HepG2 (cell line): ENCODE measurements around the gene KAZALD1. TPM values are rescaled to one million over a fixed set of nuclear protein-coding genes. Genes with fewer than 3 reads are reported as not detected.

ENCODE experiments used
- AGO1 ChIP-seq: fragments of 200-400 bp; formaldehyde crosslinking; IDR thresholded peaks from 2 replicates; pipeline ENCODE4 v1.6.1; 2017; ENCODE audit warnings: mild to moderate bottlenecking, low read depth, low read length, moderate library complexity; ENCODE audit not compliant: poor library complexity, severe bottlenecking
- CHD2 ChIP-seq: IDR thresholded peaks from 2 replicates; pipeline ENCODE4 v1.6.1; 2011; ENCODE audit warnings: low read depth, low read length, improper control_type of control experiment
- E2F5 ChIP-seq: sonication (generic); formaldehyde crosslinking; conservative IDR thresholded peaks from 2 replicates; pipeline ENCODE4 v1.4.0; 2020; ENCODE audit warnings: missing genetic modification reagents
- EED ChIP-seq: sonication (generic); formaldehyde crosslinking; IDR thresholded peaks from 2 replicates; pipeline ENCODE4 v1.5.0; 2020; ENCODE audit warnings: mild to moderate bottlenecking, missing genetic modification reagents
- FOXA1 ChIP-seq, 2 experiments: fragments of 450-650 bp in 1 of 2; sonication (generic) in 1 of 2; formaldehyde crosslinking in 1 of 2; IDR thresholded peaks; 2 replicates each; pipeline versions ENCODE4 v1.4.0 to v1.6.1; 2016 to 2020; ENCODE audit warnings: missing genetic modification reagents in 1 of 2
- GATAD2A ChIP-seq: IDR thresholded peaks from 2 replicates; pipeline ENCODE4 v1.6.1; 2016
- HINFP ChIP-seq: sonication (generic); formaldehyde crosslinking; IDR thresholded peaks from 2 replicates; pipeline ENCODE4 v1.4.0; 2020; ENCODE audit warnings: low read depth, mild to moderate bottlenecking, missing genetic modification reagents
- HOXA5 ChIP-seq: sonication (generic); formaldehyde crosslinking; IDR thresholded peaks from 2 replicates; pipeline ENCODE4 v1.4.0; 2020; ENCODE audit warnings: missing genetic modification reagents
- KDM2A ChIP-seq: sonication (generic); formaldehyde crosslinking; IDR thresholded peaks from 2 replicates; pipeline ENCODE4 v1.4.0; 2020; ENCODE audit warnings: low read depth, missing genetic modification reagents, borderline replicate concordance
- PPARG ChIP-seq: conservative IDR thresholded peaks from 2 replicates; pipeline ENCODE4 v1.6.1; 2016; ENCODE audit warnings: missing biosample characterization, missing genetic modification reagents
- SIN3A ChIP-seq: IDR thresholded peaks from 2 replicates; pipeline ENCODE4 v1.6.1; 2011; ENCODE audit warnings: low read depth, mild to moderate bottlenecking, control low read depth, low read length, borderline replicate concordance
- SNAI1 ChIP-seq: sonication (generic); formaldehyde crosslinking; IDR thresholded peaks from 2 replicates; pipeline ENCODE4 v1.5.0; 2020; ENCODE audit warnings: mild to moderate bottlenecking, missing genetic modification reagents, borderline replicate concordance
- TCF12 ChIP-seq, 2 experiments: fragments of 450-650 bp in 1 of 2; sonication (generic) in 1 of 2; formaldehyde crosslinking in 1 of 2; IDR thresholded peaks; 2 replicates each; pipeline versions ENCODE4 v1.6.1 to v1.8.0; 2017 to 2022; ENCODE audit warnings: antibody characterized with exemption in 1 of 2, mild to moderate bottlenecking in 1 of 2, missing genetic modification reagents in 1 of 2, moderate library complexity in 1 of 2
- TIGD3 ChIP-seq: sonication (generic); formaldehyde crosslinking; IDR thresholded peaks from 2 replicates; pipeline ENCODE4 v1.5.1; 2020; ENCODE audit warnings: mild to moderate bottlenecking, missing genetic modification reagents, borderline replicate concordance
- TOPORS ChIP-seq: sonication (generic); formaldehyde crosslinking; IDR thresholded peaks from 2 replicates; pipeline ENCODE4 v1.8.0; 2023; ENCODE audit warnings: mild to moderate bottlenecking, missing genetic modification reagents
- ZBTB43 ChIP-seq: sonication (generic); formaldehyde crosslinking; conservative IDR thresholded peaks from 2 replicates; pipeline ENCODE4 v1.4.0; 2020; ENCODE audit warnings: missing genetic modification reagents
- ZBTB8A ChIP-seq: sonication (generic); formaldehyde crosslinking; IDR thresholded peaks from 2 replicates; pipeline ENCODE4 v1.4.0; 2020; ENCODE audit warnings: mild to moderate bottlenecking, low read depth, missing genetic modification reagents, borderline replicate concordance
- ZNF546 ChIP-seq: sonication (generic); formaldehyde crosslinking; conservative IDR thresholded peaks from 2 replicates; pipeline ENCODE4 v1.8.1; 2023; ENCODE audit warnings: mild to moderate bottlenecking, missing genetic modification reagents
- ZNF547 ChIP-seq: sonication (generic); formaldehyde crosslinking; IDR thresholded peaks from 2 replicates; pipeline ENCODE4 v1.5.1; 2020; ENCODE audit warnings: mild to moderate bottlenecking, missing genetic modification reagents
- ZNF589 ChIP-seq: sonication (generic); formaldehyde crosslinking; conservative IDR thresholded peaks from 2 replicates; pipeline ENCODE4 v1.8.0; 2022; ENCODE audit warnings: mild to moderate bottlenecking, moderate library complexity, missing genetic modification reagents
- ZNF615 ChIP-seq: sonication (generic); formaldehyde crosslinking; IDR thresholded peaks from 2 replicates; pipeline ENCODE4 v1.5.0; 2020; ENCODE audit warnings: mild to moderate bottlenecking, missing genetic modification reagents, borderline replicate concordance
- ZNF7 ChIP-seq: IDR thresholded peaks from 2 replicates; pipeline ENCODE4 v1.6.1; 2016; ENCODE audit warnings: missing biosample characterization, missing genetic modification reagents
- ZSCAN30 ChIP-seq: sonication (generic); formaldehyde crosslinking; IDR thresholded peaks from 2 replicates; pipeline ENCODE4 v1.5.0; 2020; ENCODE audit warnings: mild to moderate bottlenecking, missing genetic modification reagents
- polyA plus RNA-seq, 8 experiments: library from polyadenylated mRNA; depleted of rRNA in 3 of 8; stranded (reverse) in 7 of 8; unstranded in 1 of 8; fragments of >200 nt; fragmentation: Illumina TruSeq in 4 of 8; extraction: Trizol in 4 of 8; gene quantifications; 2 replicates each; pipeline versions ENCODE4 v1.2.1 to v1.2.3, GENCODE V29; 2011 to 2016; ENCODE audit warnings: low read depth in 4 of 8, missing spikeins in 1 of 8, mixed read lengths in 1 of 8; ENCODE audit not compliant: insufficient read depth in 1 of 8
- total RNA-seq, 5 experiments: library from RNA; depleted of rRNA; stranded (reverse); fragments of >200 nt; fragmentation: Illumina TruSeq; extraction: Trizol; gene quantifications; 2 replicates each; pipeline ENCODE4 v1.2.3, GENCODE V29; 2016; ENCODE audit warnings: low read depth in 1 of 5

KAZALD1 gene
- total and polyA plus RNA-seq, 2 of the 13 experiments (the other 11 are each of a cell fraction or from before 2014, with no cell fraction given) = 16.7 to 27.7 TPM

GRCh38 chr10:101060036-101060950 lies 1.5 kb upstream of the KAZALD1 start (continued):
- TF ChIP-seq TIGD3 (CRISPR knock-in tag) (0 out of 2 replicates have a peak, but pooled peaks have one; percentile 35), E2F5 (CRISPR knock-in tag) (peak; percentile 78; the same call in 1 of the 2 replicates), ZNF615 (CRISPR knock-in tag) (no peak), ZBTB8A (no peak), ZNF589 (CRISPR knock-in tag) (no peak; the same call in 1 of the 2 replicates), HOXA5 (CRISPR knock-in tag) (no peak; the same call in 1 of the 2 replicates), CHD2 (peak; percentile 97), ZBTB43 (no peak; the same call in 1 of the 2 replicates), ZNF7 (no peak), ZNF546 (CRISPR knock-in tag) (no peak), AGO1 (no peak), HINFP (no peak), GATAD2A (CRISPR knock-in tag) (no peak; the same call in 1 of the 2 replicates), SIN3A (peak; percentile 100), ZNF547 (CRISPR knock-in tag) (no peak), KDM2A (CRISPR knock-in tag) (peak; percentile 36; the same call in 1 of the 2 replicates), FOXA1 (IDR thresholded peaks at IDR 0.05) (no peak), FOXA1 (CRISPR knock-in tag; IDR thresholded peaks at IDR 0.05) (no peak), EED (CRISPR knock-in tag) (no peak), TCF12 (IDR thresholded peaks at IDR 0.05) (no peak), TCF12 (CRISPR knock-in tag; IDR thresholded peaks at IDR 0.05) (no peak), TOPORS (CRISPR knock-in tag) (0 out of 2 replicates have a peak, but pooled peaks have one; percentile 16), SNAI1 (no peak), PPARG (CRISPR knock-in tag) (no peak), ZSCAN30 (peak; percentile 0; the same call in 1 of the 2 replicates)
